DND-41 (cell line): ENCODE measurements around the gene NXPH4.

ENCODE experiments used
- ATAC-seq: fragments of 200-7000 bp; cut with Tn5 transposase; 3 replicates; pipeline ENCODE4 v1.9.1; 2021; ENCODE audit warnings: low read depth; ENCODE audit not compliant: insufficient read depth
- DNase-seq: peaks from one replicate; pipeline ENCODE4 v3.0.0-alpha.2; 2020
- H2AFZ ChIP-seq: 2 replicates; pipeline ENCODE4 v1.6.0; 2012; ENCODE audit warnings: low read depth, low read length
- H3K27ac ChIP-seq: 2 replicates; pipeline ENCODE4 v1.5.1; 2012; ENCODE audit warnings: low read length, inconsistent platforms
- H3K27me3 ChIP-seq: fragments of 200-600 bp; sonication (generic); 2 replicates; pipeline ENCODE4 v1.6.0; 2012; ENCODE audit warnings: low read length, mild to moderate bottlenecking, inconsistent platforms; ENCODE audit not compliant: insufficient read depth, poor library complexity
- H3K36me3 ChIP-seq: 2 replicates; pipeline ENCODE4 v1.5.1; 2012; ENCODE audit warnings: low read length, inconsistent platforms; ENCODE audit not compliant: insufficient read depth
- H3K4me1 ChIP-seq: 2 replicates; pipeline ENCODE4 v1.5.1; 2012; ENCODE audit warnings: mild to moderate bottlenecking, low read length; ENCODE audit not compliant: insufficient read depth
- H3K4me2 ChIP-seq: 2 replicates; pipeline ENCODE4 v1.6.0; 2012; ENCODE audit warnings: mild to moderate bottlenecking, moderate library complexity, low read length, inconsistent platforms; ENCODE audit not compliant: insufficient read depth
- H3K4me3 ChIP-seq, 2 experiments: fragments of 200-600 bp in 1 of 2; shearing (Covaris generic) in 1 of 2; 2 replicates each; pipeline ENCODE4 v1.5.1; 2012 to 2016; ENCODE audit warnings: inconsistent platforms in 2 of 2, low read length in 2 of 2, mild to moderate bottlenecking in 2 of 2, low read depth in 1 of 2, moderate library complexity in 1 of 2
- H3K79me2 ChIP-seq: 2 replicates; pipeline ENCODE4 v1.6.0; 2012; ENCODE audit warnings: low read length, inconsistent platforms; ENCODE audit not compliant: insufficient read depth
- H3K9ac ChIP-seq: 2 replicates; pipeline ENCODE4 v1.6.0; 2012; ENCODE audit warnings: low read depth, mild to moderate bottlenecking, inconsistent platforms, low read length, moderate library complexity
- H3K9me3 ChIP-seq: 2 replicates; pipeline ENCODE4 v1.5.1; 2012; ENCODE audit warnings: low read length, moderate library complexity, mild to moderate bottlenecking, inconsistent platforms; ENCODE audit not compliant: insufficient read depth, severe bottlenecking
- H4K20me1 ChIP-seq: 2 replicates; pipeline ENCODE4 v1.6.0; 2012; ENCODE audit warnings: low read length; ENCODE audit not compliant: insufficient read depth
- CTCF ChIP-seq: IDR thresholded peaks from 2 replicates; pipeline ENCODE4 v1.5.1; 2012; ENCODE audit warnings: borderline replicate concordance, low read length, moderate library complexity, mild to moderate bottlenecking; ENCODE audit not compliant: poor library complexity, severe bottlenecking; ENCODE audit errors: extremely low read depth
- EZH2 ChIP-seq: IDR thresholded peaks from 3 replicates; pipeline ENCODE4 v1.6.1; 2012; ENCODE audit warnings: borderline replicate concordance, low read depth, mild to moderate bottlenecking, moderate library complexity, low read length, inconsistent platforms; ENCODE audit not compliant: severe bottlenecking

Gene NXPH4

DNA sequence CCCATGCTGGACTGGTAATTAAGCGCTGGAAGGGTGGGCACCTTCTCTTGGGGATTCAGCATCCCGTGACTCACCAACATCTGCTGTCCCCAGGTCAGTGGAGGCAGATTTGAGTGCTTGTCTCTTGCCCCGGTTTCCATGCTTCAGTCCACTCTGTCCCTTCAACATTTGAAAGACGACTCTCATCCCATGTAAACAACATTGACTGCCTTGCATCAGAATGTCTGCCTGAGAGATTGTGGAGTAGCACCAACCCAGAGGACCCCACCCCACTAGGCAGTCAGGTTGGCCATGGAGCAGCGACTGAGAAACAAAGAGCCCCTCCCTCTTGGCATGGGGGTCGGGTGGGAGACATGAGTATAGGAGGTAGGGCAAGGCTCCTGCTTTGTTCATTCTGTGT lies 39.3 kb downstream of the NXPH4 start:
- peaks cover 53% of the 10 kb centered on the region for H3K36me3 ChIP-seq
- no peak for TF ChIP-seq EZH2
- no peak for TF ChIP-seq CTCF

GRCh38 chr12:57258977-57259970 lies 42.7 kb downstream of the NXPH4 start:
- DNase-seq (no peak), ATAC-seq (no peak)
- H3K9me3 ChIP-seq = no peaks in the 10 kb centered on the region
- H3K27ac ChIP-seq = no peak overlapping the region
- no peak for TF ChIP-seq EZH2
- TF ChIP-seq CTCF = no peak
- H3K79me2 ChIP-seq = no peaks in the 10 kb centered on the region
- no peak overlapping the region for H3K9ac ChIP-seq
- H4K20me1 ChIP-seq = no peaks in the 10 kb centered on the region
- H3K4me3 ChIP-seq = no peak overlapping the region
- H3K4me2 ChIP-seq = no peak overlapping the region
- H3K4me1 ChIP-seq = no peaks in the 10 kb centered on the region
- H3K36me3 ChIP-seq = peaks cover 64% of the 10 kb centered on the region
- no peak overlapping the region for H2AFZ ChIP-seq
- H3K27me3 ChIP-seq = no peaks in the 10 kb centered on the region

More for the DNA sequence above, 39.3 kb downstream of the NXPH4 start:
- Histone ChIP-seq H3K4me3 (no peak overlapping the region), H4K20me1 (no peaks in the 10 kb centered on the region), H3K4me1 (no peaks in the 10 kb centered on the region), H3K27ac (no peak overlapping the region), H3K9me3 (no peaks in the 10 kb centered on the region), H3K9ac (no peak overlapping the region), H2AFZ (no peak overlapping the region), H3K27me3 (no peaks in the 10 kb centered on the region), H3K79me2 (no peaks in the 10 kb centered on the region), H3K4me2 (no peak overlapping the region)
- DNase-seq (no peak), ATAC-seq (no peak)

DNA sequence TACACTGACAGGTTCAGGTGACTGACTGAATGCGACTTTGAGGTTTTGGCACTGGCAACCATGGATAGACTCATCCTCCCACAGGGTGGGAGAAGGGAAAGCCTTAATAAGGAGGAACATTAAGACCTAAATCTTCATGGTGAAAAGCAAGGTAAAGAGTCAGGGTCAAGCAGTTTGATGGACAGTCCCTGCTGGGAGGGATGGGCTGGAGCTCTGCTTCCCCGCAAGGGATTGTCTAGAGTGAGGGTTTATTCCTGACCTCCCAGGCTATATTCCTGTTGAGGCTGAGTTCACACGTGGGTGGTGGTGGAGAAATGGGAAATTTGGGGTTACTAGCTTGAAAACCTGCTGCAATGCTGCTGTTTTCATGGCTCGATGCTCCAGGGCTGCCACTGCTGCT lies 43.8 kb downstream of the NXPH4 start:
- DNase-seq = no peak
- Histone ChIP-seq H3K4me2 (no peak overlapping the region), H3K9ac (no peak overlapping the region), H3K36me3 (peaks cover 68% of the 10 kb centered on the region), H4K20me1 (no peaks in the 10 kb centered on the region), H3K79me2 (no peaks in the 10 kb centered on the region), H3K27ac (no peak overlapping the region), H3K4me1 (no peaks in the 10 kb centered on the region), H3K27me3 (no peaks in the 10 kb centered on the region), H3K9me3 (no peaks in the 10 kb centered on the region), H3K4me3 (no peak overlapping the region), H2AFZ (no peak overlapping the region)
- ATAC-seq = no peak
- TF ChIP-seq CTCF (no peak), EZH2 (no peak)
